HG03066 (cell line): ENCODE results near the gene NFIX.

Source experiments
- ATAC-seq: cut with Tn5 transposase; IDR thresholded peaks from one replicate; pipeline ENCODE4 v1.9.1; 2021; ENCODE audit warnings: low read depth; ENCODE audit not compliant: unreplicated experiment

The NFIX gene

DNA sequence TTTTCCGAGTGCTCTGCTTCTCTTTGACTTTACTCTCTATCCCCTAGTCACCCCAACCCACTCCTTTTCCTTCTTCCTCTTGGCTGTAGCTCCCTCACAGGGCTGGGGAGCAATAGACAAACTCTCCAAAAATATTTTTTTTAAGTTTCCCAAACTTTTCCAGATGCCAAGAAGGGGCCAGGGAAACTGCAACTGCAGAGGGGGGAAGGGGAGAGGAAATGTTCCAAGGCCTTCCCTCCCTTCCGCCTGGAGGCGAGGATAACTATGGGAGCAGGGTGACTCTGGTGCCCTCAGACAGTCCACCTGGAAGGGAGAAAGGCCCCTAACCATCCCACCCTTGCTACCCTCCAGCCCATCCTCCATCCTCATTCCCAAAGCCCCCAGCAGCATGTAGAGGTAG lies 58.0 kb downstream of the NFIX start:
- ATAC-seq, result no peak

- ATAC-seq, result no peak
These were observed 58.7 kb downstream of the NFIX start for GRCh38 chr19:13053761-13054625.

GRCh38 chr19:13054626-13055212 lies 59.4 kb downstream of the NFIX start:
- no peak for ATAC-seq

- ATAC-seq, result no peak
These were observed 60.2 kb downstream of the NFIX start for GRCh38 chr19:13055213-13056051.

DNA sequence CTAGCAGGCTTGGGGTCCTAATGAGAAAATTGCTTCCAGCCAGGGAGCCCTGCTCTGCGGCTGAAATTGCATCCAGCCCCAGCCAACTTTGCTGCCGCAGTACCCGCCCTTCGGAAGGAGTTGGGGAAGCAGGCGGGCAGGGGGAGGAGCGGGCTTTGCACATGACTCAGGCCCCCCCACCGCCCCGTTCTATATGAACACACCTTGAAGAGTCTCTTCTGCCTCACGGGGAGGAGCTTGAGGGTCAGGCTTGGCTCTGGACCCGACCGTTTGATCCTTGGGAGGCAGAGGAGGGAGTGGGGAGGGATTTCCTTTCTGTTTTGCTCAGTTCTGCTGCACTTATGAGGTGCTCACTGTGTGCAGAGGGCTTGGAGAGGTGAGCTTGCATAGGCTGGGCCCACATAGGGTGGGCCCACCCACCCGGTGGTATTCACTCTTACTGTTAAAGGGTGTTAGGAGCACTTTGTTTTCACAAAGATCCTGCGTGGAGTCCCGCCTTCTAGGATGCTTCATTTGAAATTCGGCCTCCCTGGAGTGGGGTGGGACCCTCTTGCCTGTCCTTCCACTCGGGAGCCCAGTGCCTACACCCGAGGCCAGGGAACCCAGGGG lies 60.9 kb downstream of the NFIX start:
- ATAC-seq, result no peak

GRCh38 chr19:13057147-13057572 lies 61.9 kb downstream of the NFIX start:
- no peak for ATAC-seq

DNA sequence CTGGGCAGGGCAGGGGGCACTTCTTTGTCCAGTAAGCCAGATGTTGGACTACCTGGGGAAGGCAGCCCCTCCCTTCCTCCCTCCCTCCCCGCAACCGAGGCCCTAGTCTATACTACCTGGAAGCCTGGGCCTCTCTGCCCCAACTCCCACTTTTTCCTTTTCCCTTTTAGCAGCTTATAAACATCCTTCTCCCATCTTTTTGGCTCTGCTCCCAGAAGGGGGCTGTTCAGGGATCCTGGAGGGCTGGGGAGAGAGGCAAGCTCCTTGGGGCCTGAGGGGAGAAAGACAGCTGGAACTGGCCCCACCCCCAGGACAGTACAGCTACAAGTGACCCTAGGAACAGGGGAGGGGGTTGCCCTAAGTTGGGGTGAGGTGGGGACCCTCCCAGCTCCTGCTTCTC lies 62.5 kb downstream of the NFIX start:
- ATAC-seq, result no peak

GRCh38 chr19:13058951-13059660 lies 63.8 kb downstream of the NFIX start:
- no peak for ATAC-seq

GRCh38 chr19:13060233-13060963 lies 65.1 kb downstream of the NFIX start:
- no peak for ATAC-seq

DNA sequence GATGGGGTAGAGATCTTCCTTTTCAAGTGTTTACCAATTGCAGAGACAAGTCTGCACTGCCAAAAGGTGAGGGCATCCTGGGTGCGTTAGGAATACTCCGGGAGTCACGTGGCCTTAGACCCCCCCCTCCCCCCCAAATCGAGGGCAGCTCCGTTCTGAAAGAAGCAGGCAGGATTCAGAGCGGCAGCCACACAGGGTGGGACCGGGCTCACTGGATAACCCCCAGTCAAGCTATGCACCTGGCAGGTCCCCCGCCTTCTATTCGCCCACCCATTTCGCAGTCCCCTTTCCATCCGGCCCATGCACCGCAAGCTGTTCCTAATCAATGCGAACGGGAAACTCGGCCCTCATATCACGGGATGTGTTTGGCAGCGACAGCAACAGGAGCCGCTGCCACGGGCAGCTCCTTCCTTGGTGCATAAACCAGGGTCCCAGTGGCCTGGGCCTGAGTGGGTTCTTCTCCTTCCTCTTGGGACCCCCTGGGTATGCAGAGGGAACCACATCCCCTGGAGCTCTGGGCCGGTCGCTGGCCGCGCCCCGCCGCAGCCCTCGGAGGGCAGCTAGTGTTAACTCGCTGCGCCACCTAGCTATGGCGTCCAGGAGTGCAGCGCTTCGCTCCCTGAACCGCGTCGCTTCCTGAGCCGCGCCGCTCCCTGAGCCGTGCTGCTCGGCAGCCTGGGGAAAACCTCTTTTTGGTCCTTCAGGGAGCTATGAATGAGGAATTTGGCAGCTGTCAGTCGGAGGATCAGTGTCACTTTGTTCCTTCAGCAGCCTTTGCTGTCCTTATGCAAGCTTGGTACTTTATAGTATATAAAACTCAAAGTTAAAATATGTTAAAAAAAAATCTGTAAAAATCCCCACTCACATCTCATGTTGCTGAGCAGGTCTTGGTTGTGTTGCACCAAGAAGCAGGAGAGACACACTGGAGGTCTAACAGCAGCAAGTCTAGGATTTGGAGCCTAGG lies 66.0 kb downstream of the NFIX start:
- ATAC-seq, result no peak

DNA sequence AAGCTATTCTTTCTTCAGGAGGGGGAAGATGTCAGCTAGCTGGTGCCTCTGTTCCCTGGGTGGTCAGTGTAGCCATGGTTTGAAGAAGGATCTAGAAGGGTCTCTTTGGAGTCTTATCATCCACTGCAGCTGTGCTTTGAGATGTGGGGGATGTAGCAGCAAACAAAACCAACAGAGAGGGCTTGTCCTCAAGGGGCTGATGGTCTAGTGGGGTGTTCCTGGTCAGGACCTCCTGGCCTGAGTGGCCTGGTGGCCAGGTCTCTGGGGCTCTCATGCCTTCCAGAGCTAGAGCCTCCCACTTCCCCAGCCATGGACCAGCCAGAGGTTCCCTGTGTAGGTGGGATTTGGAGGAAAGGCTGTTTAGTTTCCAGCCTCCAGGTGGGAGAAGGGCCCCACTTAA lies 67.0 kb downstream of the NFIX start:
- ATAC-seq, result no peak

DNA sequence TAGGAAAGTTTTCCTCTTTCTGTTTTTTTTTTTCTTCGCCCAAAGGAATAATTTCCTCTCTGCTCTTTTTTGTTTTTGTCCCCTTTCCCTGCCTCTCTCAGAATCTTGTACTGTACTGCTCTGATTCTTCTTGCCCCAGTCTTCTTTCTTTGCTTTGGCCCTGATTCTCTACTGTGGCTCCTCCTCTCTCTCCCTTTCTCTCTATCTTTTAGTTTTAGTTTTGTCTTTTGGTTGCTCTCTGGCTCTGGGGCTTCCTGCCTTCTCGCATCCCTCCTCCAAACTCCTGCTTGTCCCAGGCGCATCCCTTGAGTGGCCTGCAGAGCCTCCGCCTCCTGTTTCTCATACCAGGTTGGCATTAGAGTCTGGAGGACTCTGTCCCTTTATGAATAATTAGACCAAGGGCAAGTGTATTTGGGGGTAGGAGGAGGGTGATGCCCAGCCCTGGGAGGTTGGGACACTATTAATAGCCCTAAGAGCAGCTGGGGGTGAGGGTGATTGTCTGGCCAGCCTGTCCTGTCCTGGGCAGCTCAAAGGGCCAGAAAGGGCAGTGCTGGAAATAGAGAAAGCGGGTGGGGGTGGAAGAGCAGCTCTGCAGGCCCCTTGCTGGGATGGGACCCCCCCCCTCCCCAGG lies 68.3 kb downstream of the NFIX start:
- no peak for ATAC-seq

GRCh38 chr19:13064092-13064489 lies 68.8 kb downstream of the NFIX start:
- no peak for ATAC-seq

- no peak for ATAC-seq
These were observed 71.0 kb downstream of the NFIX start for GRCh38 chr19:13066226-13066625.

- ATAC-seq, result no peak
These were observed 71.9 kb downstream of the NFIX start for GRCh38 chr19:13066933-13067807.

DNA sequence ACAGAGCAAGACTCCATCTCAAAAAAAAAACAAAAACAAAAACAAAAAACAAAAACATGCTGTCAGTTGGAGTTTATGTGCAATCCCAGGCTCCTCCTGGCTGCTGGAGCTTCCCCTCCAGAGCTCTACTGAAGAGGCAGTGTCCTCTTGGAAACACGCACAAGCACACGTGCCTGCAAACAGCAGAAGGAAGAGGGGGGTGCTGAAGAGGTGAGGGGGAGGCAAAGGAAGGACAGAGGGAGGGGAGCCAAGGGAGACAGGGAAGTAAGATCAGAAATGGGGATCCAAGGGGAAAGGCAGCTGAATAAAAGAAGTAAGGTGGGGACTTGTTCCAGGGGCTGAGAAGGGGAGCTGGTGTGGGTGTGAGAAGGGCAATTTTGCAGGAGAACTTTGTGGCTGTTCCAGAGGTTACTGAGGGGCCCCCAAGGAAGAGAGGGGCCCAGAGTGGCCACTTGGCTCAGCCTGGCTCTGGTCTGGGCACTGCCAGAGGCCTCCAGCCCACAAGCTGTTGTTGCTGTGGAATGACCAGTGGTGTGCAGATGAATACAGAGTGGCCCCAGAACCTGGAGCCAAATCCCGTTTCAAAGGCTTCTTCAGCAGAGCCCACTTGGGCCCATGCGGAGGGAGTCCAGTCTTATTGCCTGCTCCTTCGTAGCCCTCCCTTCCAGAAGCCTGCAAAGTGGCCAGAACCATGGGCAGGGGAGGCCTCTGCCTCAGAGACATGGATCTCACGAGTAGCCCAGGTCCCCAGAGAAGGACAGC lies 73.0 kb downstream of the NFIX start:
- no peak for ATAC-seq
